Measurements from ENCODE around the gene HAND1. TPM values are rescaled to one million over a fixed set of nuclear protein-coding genes. Genes with fewer than 3 reads are reported as not detected.

Gene HAND1
- polyA plus RNA-seq, 1 experiment = not detected

- no peak overlapping the region for H3K27ac ChIP-seq (ENCODE audit: low read depth, low read length)
- TF ChIP-seq, protein P1, sequence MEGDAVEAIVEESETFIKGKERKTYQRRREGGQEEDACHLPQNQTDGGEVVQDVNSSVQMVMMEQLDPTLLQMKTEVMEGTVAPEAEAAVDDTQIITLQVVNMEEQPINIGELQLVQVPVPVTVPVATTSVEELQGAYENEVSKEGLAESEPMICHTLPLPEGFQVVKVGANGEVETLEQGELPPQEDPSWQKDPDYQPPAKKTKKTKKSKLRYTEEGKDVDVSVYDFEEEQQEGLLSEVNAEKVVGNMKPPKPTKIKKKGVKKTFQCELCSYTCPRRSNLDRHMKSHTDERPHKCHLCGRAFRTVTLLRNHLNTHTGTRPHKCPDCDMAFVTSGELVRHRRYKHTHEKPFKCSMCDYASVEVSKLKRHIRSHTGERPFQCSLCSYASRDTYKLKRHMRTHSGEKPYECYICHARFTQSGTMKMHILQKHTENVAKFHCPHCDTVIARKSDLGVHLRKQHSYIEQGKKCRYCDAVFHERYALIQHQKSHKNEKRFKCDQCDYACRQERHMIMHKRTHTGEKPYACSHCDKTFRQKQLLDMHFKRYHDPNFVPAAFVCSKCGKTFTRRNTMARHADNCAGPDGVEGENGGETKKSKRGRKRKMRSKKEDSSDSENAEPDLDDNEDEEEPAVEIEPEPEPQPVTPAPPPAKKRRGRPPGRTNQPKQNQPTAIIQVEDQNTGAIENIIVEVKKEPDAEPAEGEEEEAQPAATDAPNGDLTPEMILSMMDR (IDR thresholded peaks at IDR 0.05; ENCODE audit: low read depth, low read length) = no peak
- peaks cover 99% of the 10 kb centered on the region for H3K27me3 ChIP-seq (ENCODE audit: control insufficient read depth, insufficient read depth, low read length)
- POLR2A ChIA-PET = no interaction called here
- CTCF ChIA-PET = no interaction called here
- H3K9me3 ChIP-seq (ENCODE audit: control insufficient read depth, insufficient read depth, low read length) = peaks cover 7% of the 10 kb centered on the region; the same call in 1 of the 2 replicates
- DNase-seq (ENCODE audit: low read depth, low spot score) = no peak
- no peak overlapping the region for H3K4me3 ChIP-seq (ENCODE audit: low read depth, low read length)
These were observed 424 bp downstream of the HAND1 start for GRCh38 chr5:154477382-154478223.

DNA sequence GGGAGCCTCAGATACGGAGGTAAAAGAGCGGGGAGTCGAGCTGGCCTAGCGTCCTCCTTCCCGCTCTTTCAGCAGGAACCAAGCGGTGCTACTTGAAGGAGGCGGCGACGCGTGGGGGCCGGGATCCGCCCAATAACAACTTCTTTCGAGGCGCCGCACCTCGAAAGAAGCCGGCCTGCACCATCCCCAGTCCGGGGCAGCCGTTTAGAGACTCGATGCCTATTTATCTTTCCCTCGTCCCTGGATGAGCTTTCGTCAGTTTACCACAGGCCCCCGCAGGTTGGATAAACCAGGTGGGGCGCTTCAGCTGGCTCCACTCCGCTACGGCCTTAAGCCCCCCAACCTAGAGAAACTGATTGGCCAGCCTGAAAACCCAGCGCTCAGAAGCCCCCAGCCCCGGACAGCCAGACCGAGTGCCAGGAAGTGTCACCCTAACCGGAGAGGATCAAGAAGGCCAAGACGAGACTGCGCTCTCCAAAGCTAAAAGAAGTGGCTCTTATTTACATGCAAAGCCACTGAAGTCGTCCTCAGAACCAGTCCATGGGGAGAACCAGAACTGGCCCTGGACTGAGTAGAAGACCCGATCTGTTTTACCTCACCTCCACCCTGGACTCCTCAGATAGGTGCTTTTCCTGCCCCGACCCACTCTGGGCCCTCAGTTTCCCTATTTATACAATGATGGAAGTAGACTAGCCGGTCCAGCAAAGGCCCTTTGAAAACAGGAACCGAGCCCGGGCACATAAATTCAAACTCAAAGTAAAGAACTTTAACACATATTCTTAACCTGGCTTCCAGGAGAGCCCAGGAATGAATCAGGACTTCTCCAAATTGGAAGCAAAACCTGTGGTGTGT is 1.4 kb downstream of the HAND1 start:
- TF ChIP-seq, protein P1 (IDR thresholded peaks at IDR 0.05; ENCODE audit: low read depth, low read length) = no peak
- peaks cover 7% of the 10 kb centered on the region; the same call in 1 of the 2 replicates for H3K9me3 ChIP-seq (ENCODE audit: control insufficient read depth, insufficient read depth, low read length)
- H3K27ac ChIP-seq (ENCODE audit: low read depth, low read length) = no peak overlapping the region
- POLR2A ChIA-PET = no interaction called here
- no peak for DNase-seq (ENCODE audit: low read depth, low spot score)
- CTCF ChIA-PET = interaction anchor here (1.8 kb wide), 1 partner anchor 10 kb away, joined by 7 read pairs; no protein-coding TSS in a partner anchor
- H3K27me3 ChIP-seq (ENCODE audit: control insufficient read depth, insufficient read depth, low read length) = peaks cover 99% of the 10 kb centered on the region
- no peak overlapping the region for H3K4me3 ChIP-seq (ENCODE audit: low read depth, low read length)

GRCh38 chr5:154475591-154476353 is 2.3 kb downstream of the HAND1 start:
- no peak overlapping the region for H3K27ac ChIP-seq (ENCODE audit: low read depth, low read length)
- POLR2A ChIA-PET = no interaction called here
- TF ChIP-seq, protein P1 (IDR thresholded peaks at IDR 0.05; ENCODE audit: low read depth, low read length) = no peak
- no peak overlapping the region for H3K4me3 ChIP-seq (ENCODE audit: low read depth, low read length)
- H3K9me3 ChIP-seq (ENCODE audit: control insufficient read depth, insufficient read depth, low read length) = peaks cover 7% of the 10 kb centered on the region; the same call in 1 of the 2 replicates
- peaks cover 99% of the 10 kb centered on the region for H3K27me3 ChIP-seq (ENCODE audit: control insufficient read depth, insufficient read depth, low read length)
- DNase-seq (ENCODE audit: low read depth, low spot score) = no peak
- CTCF ChIA-PET = interaction anchor here (1.8 kb wide), 1 partner anchor 10 kb away, joined by 7 read pairs; no protein-coding TSS in a partner anchor

DNA sequence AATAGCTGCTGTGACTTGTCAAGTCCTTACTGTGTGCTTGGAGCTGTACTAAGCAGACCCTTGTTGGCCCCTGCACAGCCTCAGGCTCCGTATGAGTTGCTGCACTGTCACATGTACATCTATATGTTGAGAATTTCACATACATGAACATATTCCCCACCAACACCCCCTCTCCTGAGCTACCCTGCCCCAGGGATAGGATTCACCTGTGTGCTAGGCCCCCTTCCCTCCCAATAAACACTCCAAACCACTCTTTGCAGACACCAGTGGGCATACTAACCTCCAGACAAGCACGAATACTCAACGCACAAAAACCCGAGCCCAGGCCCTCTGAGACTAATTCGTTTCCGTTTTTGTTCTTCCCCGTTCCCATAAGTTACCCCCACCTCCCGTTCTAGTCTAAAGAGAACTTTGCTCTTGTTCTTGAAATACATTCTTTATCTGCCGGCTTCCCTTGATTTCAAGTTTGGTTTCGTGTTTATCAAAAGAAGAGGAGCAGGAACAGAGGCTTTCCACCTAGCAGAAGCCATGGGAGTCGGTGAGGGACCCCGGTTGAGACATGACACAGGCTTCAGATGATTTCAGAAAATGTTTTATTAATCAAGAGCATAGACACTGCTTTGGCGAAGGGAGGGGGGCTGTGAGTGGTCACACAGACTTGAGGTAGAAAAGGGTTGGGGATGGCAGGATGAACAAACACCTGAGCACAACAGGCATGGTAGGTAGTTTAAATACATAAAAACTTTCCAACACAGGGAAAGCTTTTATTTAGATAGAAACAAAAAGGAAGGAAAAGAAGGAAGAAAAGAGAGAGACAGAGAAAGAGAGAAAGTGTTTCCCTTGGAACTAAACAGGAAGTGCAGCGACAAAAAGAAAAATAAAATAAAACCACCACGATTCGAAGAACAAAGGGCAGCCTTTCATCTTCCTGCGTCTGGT is 3.4 kb downstream of the HAND1 start:
- DNase-seq (ENCODE audit: low read depth, low spot score) = no peak
- peaks cover 7% of the 10 kb centered on the region; the same call in 1 of the 2 replicates for H3K9me3 ChIP-seq (ENCODE audit: control insufficient read depth, insufficient read depth, low read length)
- H3K4me3 ChIP-seq (ENCODE audit: low read depth, low read length) = no peak overlapping the region
- H3K27me3 ChIP-seq (ENCODE audit: control insufficient read depth, insufficient read depth, low read length) = peaks cover 98% of the 10 kb centered on the region
- H3K27ac ChIP-seq (ENCODE audit: low read depth, low read length) = no peak overlapping the region
- TF ChIP-seq, protein P1 (IDR thresholded peaks at IDR 0.05; ENCODE audit: low read depth, low read length) = no peak
- POLR2A ChIA-PET = no interaction called here
- CTCF ChIA-PET = interaction anchor here (1.8 kb wide), 1 partner anchor 8 kb away, joined by 7 read pairs; no protein-coding TSS in a partner anchor
